Endothelial cell (in vitro differentiated cells): ENCODE results near the gene TUBB4A. TPM values are rescaled to one million over a fixed set of nuclear protein-coding genes. Genes with fewer than 3 reads are reported as not detected.

ENCODE experiments used
- DNase-seq: peaks from one replicate; pipeline ENCODE4 v3.0.0; 2021; ENCODE audit warnings: low spot score
- H3K27ac Mint-ChIP-seq: one replicate; pipeline ENCODE4 v1.8.0; 2021; ENCODE audit warnings: mixed read lengths, inconsistent platforms; ENCODE audit not compliant: unreplicated experiment
- H3K27me3 Mint-ChIP-seq: one replicate; pipeline ENCODE4 v1.8.0; 2021; ENCODE audit warnings: mild to moderate bottlenecking, moderate library complexity, mixed read lengths, inconsistent platforms; ENCODE audit not compliant: unreplicated experiment
- H3K36me3 Mint-ChIP-seq: one replicate; pipeline ENCODE4 v1.8.0; 2021; ENCODE audit warnings: mild to moderate bottlenecking, low read depth, mixed read lengths, inconsistent platforms; ENCODE audit not compliant: unreplicated experiment
- H3K4me1 Mint-ChIP-seq: one replicate; pipeline ENCODE4 v1.8.0; 2021; ENCODE audit warnings: mild to moderate bottlenecking, mixed read lengths, inconsistent platforms; ENCODE audit not compliant: unreplicated experiment
- H3K4me3 Mint-ChIP-seq: one replicate; pipeline ENCODE4 v1.8.0; 2021; ENCODE audit warnings: mild to moderate bottlenecking, mixed read lengths, inconsistent platforms; ENCODE audit not compliant: unreplicated experiment
- H3K9me3 Mint-ChIP-seq: one replicate; pipeline ENCODE4 v1.8.0; 2021; ENCODE audit warnings: mixed read lengths, inconsistent platforms; ENCODE audit not compliant: unreplicated experiment
- CTCF ChIP-seq: fragments of 200-600 bp; sonication (generic); IDR thresholded peaks from one replicate; pipeline ENCODE4 v1.5.0; 2021; ENCODE audit warnings: antibody characterized with exemption; ENCODE audit not compliant: unreplicated experiment
- total RNA-seq: library from RNA; stranded (reverse); fragmentation: NEBNext Ultra II Directional; extraction: Animal tissue kit (Norgen Biotek cat#: 25700); gene quantifications from one replicate; pipeline ENCODE4 v1.2.1, GENCODE V29; 2021; ENCODE audit not compliant: unreplicated experiment

The TUBB4A gene
- total RNA-seq, 1 donor from 2014 or later: 0.21 TPM

GRCh38 chr19:6450166-6450565 lies 51.9 kb downstream of the TUBB4A start:
- Mint-ChIP-seq H3K36me3 (peaks cover 23% of the 10 kb centered on the region), H3K4me3 (peak overlapping the region; percentile 16), H3K27ac (no peak overlapping the region), H3K9me3 (no peaks in the 10 kb centered on the region), H3K27me3 (peaks cover 4% of the 10 kb centered on the region), H3K4me1 (no peaks in the 10 kb centered on the region)
- no peak for TF ChIP-seq CTCF
- DNase-seq: no peak

GRCh38 chr19:6448045-6448444 lies 54.1 kb downstream of the TUBB4A start:
- no peak for DNase-seq
- TF ChIP-seq CTCF: no peak
- Mint-ChIP-seq H3K4me1 (no peaks in the 10 kb centered on the region), H3K27ac (no peak overlapping the region), H3K4me3 (no peak overlapping the region), H3K9me3 (no peaks in the 10 kb centered on the region), H3K36me3 (peaks cover 11% of the 10 kb centered on the region), H3K27me3 (peaks cover 4% of the 10 kb centered on the region)

- Mint-ChIP-seq H3K4me1 (no peaks in the 10 kb centered on the region), H3K27ac (no peak overlapping the region), H3K36me3 (peaks cover 6% of the 10 kb centered on the region), H3K4me3 (peak overlapping the region; percentile 74), H3K9me3 (no peaks in the 10 kb centered on the region), H3K27me3 (peaks cover 4% of the 10 kb centered on the region)
- no peak for TF ChIP-seq CTCF
- no peak for DNase-seq
These were observed 55.7 kb downstream of the TUBB4A start for GRCh38 chr19:6446452-6446851.

Other genes starting within 250 kb of the TUBB4A start
- gene MLLT1, start 222.3 kb downstream of the TUBB4A start, total RNA-seq: 59.2 TPM
- not detected for gene ACER1, start 168.7 kb downstream of the TUBB4A start, total RNA-seq
- gene CLPP, start 140.8 kb downstream of the TUBB4A start, total RNA-seq: 105 TPM
- 66.8 TPM for gene ALKBH7, start 129.5 kb downstream of the TUBB4A start, total RNA-seq
- 4.6 TPM for gene PSPN, start 126.4 kb downstream of the TUBB4A start, total RNA-seq
- gene GTF2F1, start 109.1 kb downstream of the TUBB4A start, total RNA-seq: 95.5 TPM
- 290 TPM for gene KHSRP, start 77.5 kb downstream of the TUBB4A start, total RNA-seq
- gene SLC25A41, start 68.5 kb downstream of the TUBB4A start, total RNA-seq: 0.23 TPM
- gene SLC25A23, start 42.5 kb downstream of the TUBB4A start, total RNA-seq: 20.7 TPM
- 0.44 TPM for gene CRB3, start 38.0 kb downstream of the TUBB4A start, total RNA-seq
- gene DENND1C, start 20.5 kb downstream of the TUBB4A start, total RNA-seq: 1.5 TPM
- gene TNFSF9, start 28.7 kb upstream of the TUBB4A start, total RNA-seq: 3.0 TPM
- gene CD70, start 88.8 kb upstream of the TUBB4A start, total RNA-seq: 0.51 TPM
- gene TNFSF14, start 167.9 kb upstream of the TUBB4A start, total RNA-seq: not detected
- not detected for gene C3, start 218.3 kb upstream of the TUBB4A start, total RNA-seq
- gene GPR108, start 235.3 kb upstream of the TUBB4A start, total RNA-seq: 69.1 TPM
- gene TRIP10, start 237.4 kb upstream of the TUBB4A start, total RNA-seq: 42.8 TPM